BJ (cell line): ENCODE results near the gene B3GAT1. TPM values are rescaled to one million over a fixed set of nuclear protein-coding genes. Genes with fewer than 3 reads are reported as not detected.

ENCODE experiments used
- CTCF ChIA-PET: fragments of 350-600 bp; formaldehyde crosslinking; extraction: SDS; loops from one replicate; lab custom pipeline; 2021; ENCODE audit warnings: antibody characterized with exemption, inconsistent platforms; lab: Yijun Ruan, JAX
- POLR2A ChIA-PET: fragments of 300-600 bp; sonication (Branson Sonifier 250); formaldehyde crosslinking; extraction: SDS; loops from one replicate; lab custom pipeline; 2021; ENCODE audit warnings: antibody characterized with exemption; lab: Charles Lee
- DNase-seq: peaks from one replicate; pipeline ENCODE4 v3.0.0-alpha.2; 2011; ENCODE audit warnings: low read depth
- H3K27me3 ChIP-seq: 2 replicates; pipeline ENCODE4 v1.6.0; 2011; ENCODE audit warnings: low read length; ENCODE audit not compliant: control insufficient read depth, insufficient read depth
- H3K36me3 ChIP-seq: 2 replicates; pipeline ENCODE4 v1.5.1; 2011; ENCODE audit warnings: low read length; ENCODE audit not compliant: control insufficient read depth, insufficient read depth
- H3K4me3 ChIP-seq: 2 replicates; pipeline ENCODE4 v1.5.1; 2011; ENCODE audit warnings: low read depth, mild to moderate bottlenecking, control low read depth, low read length
- polyA plus RNA-seq: library from polyadenylated mRNA; depleted of rRNA; stranded (reverse); fragments of >200 nt; gene quantifications from 2 replicates; pipeline ENCODE4 v1.2.3, GENCODE V29; 2011
- TF ChIP-seq, protein P1 (sequence below): IDR thresholded peaks from 2 replicates; pipeline ENCODE4 v1.5.1; 2011; ENCODE audit warnings: low read depth, mild to moderate bottlenecking, control low read depth, inconsistent platforms, low read length, moderate library complexity; ENCODE audit not compliant: insufficient read depth

The B3GAT1 gene
- polyA plus RNA-seq, 1 experiment = not detected

DNA sequence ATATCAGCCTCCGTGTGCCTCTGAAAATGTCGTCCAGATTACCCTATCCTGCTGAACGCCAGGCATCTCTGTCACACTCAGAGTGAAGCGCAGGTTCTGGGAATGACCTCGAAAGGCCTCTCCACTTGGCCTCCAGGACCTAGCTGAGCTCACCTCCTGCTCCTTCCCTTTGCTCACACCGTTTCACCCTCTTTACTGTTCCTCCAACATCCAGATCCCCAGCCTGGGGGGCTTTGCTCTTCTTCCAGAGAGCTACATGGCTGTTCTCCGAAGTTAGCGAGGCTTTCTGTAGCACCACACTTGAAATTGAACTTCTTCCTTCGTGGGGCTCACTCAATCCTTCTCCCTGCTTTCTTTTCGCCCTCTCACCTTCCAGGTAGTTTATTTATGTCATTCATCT, 52.4 kb downstream of the B3GAT1 start:
- DNase-seq = no peak
- H3K4me3 ChIP-seq = no peak overlapping the region
- ChIA-PET CTCF (no interaction called here), POLR2A (no interaction called here)
- TF ChIP-seq, protein P1, sequence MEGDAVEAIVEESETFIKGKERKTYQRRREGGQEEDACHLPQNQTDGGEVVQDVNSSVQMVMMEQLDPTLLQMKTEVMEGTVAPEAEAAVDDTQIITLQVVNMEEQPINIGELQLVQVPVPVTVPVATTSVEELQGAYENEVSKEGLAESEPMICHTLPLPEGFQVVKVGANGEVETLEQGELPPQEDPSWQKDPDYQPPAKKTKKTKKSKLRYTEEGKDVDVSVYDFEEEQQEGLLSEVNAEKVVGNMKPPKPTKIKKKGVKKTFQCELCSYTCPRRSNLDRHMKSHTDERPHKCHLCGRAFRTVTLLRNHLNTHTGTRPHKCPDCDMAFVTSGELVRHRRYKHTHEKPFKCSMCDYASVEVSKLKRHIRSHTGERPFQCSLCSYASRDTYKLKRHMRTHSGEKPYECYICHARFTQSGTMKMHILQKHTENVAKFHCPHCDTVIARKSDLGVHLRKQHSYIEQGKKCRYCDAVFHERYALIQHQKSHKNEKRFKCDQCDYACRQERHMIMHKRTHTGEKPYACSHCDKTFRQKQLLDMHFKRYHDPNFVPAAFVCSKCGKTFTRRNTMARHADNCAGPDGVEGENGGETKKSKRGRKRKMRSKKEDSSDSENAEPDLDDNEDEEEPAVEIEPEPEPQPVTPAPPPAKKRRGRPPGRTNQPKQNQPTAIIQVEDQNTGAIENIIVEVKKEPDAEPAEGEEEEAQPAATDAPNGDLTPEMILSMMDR = no peak
- no peaks in the 10 kb centered on the region for H3K27me3 ChIP-seq
- no peaks in the 10 kb centered on the region for H3K36me3 ChIP-seq

DNA sequence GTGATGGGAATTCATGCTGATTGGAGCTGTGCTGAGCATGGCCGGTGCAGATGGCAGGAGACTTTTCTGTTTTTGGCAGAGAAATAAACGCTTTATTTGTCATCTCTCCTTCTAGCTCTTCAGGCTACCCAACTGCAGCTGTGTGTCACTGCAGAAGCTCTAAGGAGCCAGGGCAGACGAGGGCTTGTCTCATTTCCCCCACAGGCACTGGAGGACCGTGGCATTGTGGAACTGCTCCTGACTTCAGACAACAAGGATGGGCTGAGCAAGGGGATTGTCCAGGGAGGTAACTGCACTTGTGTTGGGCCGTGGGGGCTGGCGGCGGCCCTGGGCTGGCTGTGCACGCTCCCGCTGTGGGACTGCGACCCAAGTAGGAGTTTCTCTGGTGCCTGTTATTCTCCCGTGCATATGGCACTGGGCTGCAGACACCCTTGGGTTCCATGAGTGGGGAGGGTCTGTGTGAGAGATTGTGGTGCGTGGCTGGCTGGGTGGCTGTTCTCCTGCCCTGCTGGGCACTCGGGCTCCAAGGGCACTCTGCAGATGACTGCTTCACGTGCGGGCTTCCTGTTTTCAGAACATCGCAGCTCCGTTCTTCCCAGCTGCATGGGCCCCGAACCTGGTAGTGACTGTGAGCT, 53.1 kb downstream of the B3GAT1 start:
- DNase-seq = no peak
- TF ChIP-seq, protein P1 = no peak
- Histone ChIP-seq H3K4me3 (no peak overlapping the region), H3K27me3 (no peaks in the 10 kb centered on the region), H3K36me3 (no peaks in the 10 kb centered on the region)
- ChIA-PET CTCF (no interaction called here), POLR2A (no interaction called here)

DNA sequence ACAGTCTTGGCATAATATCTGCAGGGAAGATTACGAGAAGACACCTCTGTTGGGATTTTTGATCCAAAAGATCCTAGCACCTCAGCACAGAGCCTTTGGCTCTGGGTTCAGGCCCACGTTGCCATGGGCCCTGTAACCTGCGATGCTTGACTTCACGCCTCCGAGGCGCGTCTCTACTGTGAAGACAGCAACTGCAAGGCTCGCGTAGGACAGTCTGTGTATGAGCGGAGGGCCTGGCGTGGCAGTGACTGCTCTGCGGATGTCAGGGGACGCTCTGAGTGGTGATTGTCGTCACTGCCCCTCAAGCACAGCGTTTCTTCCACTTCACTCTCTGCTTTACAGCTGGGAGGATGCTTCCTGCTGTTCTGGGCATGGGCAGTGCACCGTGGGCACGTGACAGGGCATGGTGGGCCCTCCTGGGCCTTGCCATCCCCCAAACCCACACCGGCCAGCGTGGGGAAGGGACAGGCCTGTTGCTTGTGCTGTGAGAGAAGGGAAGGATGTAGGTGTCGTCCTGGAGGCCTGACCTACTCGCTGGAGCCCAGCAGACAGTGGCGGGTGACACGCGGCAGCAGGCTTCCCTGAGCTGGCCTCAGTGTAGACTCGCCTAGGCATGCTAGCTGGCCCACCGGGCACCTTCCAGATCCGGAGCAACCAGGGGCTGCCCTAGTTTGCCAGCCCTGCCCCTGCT, 53.7 kb downstream of the B3GAT1 start:
- no peaks in the 10 kb centered on the region for H3K27me3 ChIP-seq
- TF ChIP-seq, protein P1 = no peak
- no peak overlapping the region for H3K4me3 ChIP-seq
- no peak for DNase-seq
- ChIA-PET POLR2A (no interaction called here), CTCF (no interaction called here)
- no peaks in the 10 kb centered on the region for H3K36me3 ChIP-seq

DNA sequence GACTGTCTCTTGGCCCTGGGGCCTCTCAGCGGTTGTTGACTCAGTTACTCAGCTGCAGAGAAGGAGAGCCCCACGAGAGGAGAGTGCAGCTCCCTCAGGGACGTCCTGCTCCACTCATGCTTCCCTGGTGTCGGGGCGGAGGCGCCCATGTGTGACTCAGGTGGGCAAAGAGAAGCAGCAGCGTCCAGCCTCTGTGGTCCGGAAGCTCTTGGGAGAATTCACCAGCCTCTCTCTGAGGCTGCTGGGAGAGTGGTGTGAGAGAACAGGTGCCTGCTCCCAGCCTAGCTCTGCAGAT, 54.5 kb downstream of the B3GAT1 start:
- CTCF ChIA-PET = no interaction called here
- no peak for DNase-seq
- POLR2A ChIA-PET = no interaction called here

More for the DNA sequence above, 54.5 kb downstream of the B3GAT1 start:
- H3K4me3 ChIP-seq = no peak overlapping the region
- H3K36me3 ChIP-seq = no peaks in the 10 kb centered on the region
- TF ChIP-seq, protein P1 = no peak
- H3K27me3 ChIP-seq = no peaks in the 10 kb centered on the region
